HepG2 (cell line): Measurements from ENCODE around the gene CARS1.

ENCODE experiments used
- ATF3 ChIP-seq: sonication (generic); formaldehyde crosslinking; IDR thresholded peaks from 2 replicates; pipeline ENCODE4 v1.4.0; 2020; ENCODE audit warnings: missing genetic modification reagents
- ELF1 ChIP-seq: sonication (generic); formaldehyde crosslinking; IDR thresholded peaks from 2 replicates; pipeline ENCODE4 v1.4.0; 2020; ENCODE audit warnings: missing genetic modification reagents
- PTBP1 ChIP-seq: fragments of 200-400 bp; formaldehyde crosslinking; IDR thresholded peaks from 2 replicates; pipeline ENCODE4 v1.6.1; 2018; ENCODE audit warnings: low read length, low read depth; ENCODE audit not compliant: poor library complexity, severe bottlenecking
- TF ChIP-seq, protein P1 (sequence below): sonication (generic); formaldehyde crosslinking; IDR thresholded peaks from 2 replicates; pipeline ENCODE4 v1.4.0; 2020; ENCODE audit warnings: low read depth, missing genetic modification reagents
- TF ChIP-seq, protein P2 (sequence below): sonication (generic); formaldehyde crosslinking; IDR thresholded peaks from 2 replicates; pipeline ENCODE4 v1.5.0; 2020; ENCODE audit warnings: mild to moderate bottlenecking, missing genetic modification reagents, moderate library complexity

- TF ChIP-seq ELF1 (CRISPR knock-in tag) = no peak
- TF ChIP-seq PTBP1 = no peak
- TF ChIP-seq, protein P1, sequence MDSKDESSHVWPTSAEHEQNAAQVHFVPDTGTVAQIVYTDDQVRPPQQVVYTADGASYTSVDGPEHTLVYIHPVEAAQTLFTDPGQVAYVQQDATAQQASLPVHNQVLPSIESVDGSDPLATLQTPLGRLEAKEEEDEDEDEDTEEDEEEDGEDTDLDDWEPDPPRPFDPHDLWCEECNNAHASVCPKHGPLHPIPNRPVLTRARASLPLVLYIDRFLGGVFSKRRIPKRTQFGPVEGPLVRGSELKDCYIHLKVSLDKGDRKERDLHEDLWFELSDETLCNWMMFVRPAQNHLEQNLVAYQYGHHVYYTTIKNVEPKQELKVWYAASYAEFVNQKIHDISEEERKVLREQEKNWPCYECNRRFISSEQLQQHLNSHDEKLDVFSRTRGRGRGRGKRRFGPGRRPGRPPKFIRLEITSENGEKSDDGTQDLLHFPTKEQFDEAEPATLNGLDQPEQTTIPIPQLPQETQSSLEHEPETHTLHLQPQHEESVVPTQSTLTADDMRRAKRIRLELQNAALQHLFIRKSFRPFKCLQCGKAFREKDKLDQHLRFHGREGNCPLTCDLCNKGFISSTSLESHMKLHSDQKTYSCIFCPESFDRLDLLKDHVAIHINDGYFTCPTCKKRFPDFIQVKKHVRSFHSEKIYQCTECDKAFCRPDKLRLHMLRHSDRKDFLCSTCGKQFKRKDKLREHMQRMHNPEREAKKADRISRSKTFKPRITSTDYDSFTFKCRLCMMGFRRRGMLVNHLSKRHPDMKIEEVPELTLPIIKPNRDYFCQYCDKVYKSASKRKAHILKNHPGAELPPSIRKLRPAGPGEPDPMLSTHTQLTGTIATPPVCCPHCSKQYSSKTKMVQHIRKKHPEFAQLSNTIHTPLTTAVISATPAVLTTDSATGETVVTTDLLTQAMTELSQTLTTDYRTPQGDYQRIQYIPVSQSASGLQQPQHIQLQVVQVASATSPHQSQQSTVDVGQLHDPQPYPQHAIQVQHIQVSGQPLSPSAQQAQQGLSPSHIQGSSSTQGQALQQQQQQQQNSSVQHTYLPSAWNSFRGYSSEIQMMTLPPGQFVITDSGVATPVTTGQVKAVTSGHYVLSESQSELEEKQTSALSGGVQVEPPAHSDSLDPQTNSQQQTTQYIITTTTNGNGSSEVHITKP = no peak
- TF ChIP-seq, protein P2, sequence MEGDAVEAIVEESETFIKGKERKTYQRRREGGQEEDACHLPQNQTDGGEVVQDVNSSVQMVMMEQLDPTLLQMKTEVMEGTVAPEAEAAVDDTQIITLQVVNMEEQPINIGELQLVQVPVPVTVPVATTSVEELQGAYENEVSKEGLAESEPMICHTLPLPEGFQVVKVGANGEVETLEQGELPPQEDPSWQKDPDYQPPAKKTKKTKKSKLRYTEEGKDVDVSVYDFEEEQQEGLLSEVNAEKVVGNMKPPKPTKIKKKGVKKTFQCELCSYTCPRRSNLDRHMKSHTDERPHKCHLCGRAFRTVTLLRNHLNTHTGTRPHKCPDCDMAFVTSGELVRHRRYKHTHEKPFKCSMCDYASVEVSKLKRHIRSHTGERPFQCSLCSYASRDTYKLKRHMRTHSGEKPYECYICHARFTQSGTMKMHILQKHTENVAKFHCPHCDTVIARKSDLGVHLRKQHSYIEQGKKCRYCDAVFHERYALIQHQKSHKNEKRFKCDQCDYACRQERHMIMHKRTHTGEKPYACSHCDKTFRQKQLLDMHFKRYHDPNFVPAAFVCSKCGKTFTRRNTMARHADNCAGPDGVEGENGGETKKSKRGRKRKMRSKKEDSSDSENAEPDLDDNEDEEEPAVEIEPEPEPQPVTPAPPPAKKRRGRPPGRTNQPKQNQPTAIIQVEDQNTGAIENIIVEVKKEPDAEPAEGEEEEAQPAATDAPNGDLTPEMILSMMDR (CRISPR knock-in tag) = no peak
- no peak for TF ChIP-seq ATF3 (CRISPR knock-in tag)
Measured at GRCh38 chr11:3104961-3105790, 48.0 kb upstream of the CARS1 start.
